Posterior vena cava (tissue), 2 donors: ENCODE measurements around the gene CLDN24. TPM values are rescaled to one million over a fixed set of nuclear protein-coding genes. Genes with fewer than 3 reads are reported as not detected.

ENCODE experiments used
- DNase-seq: peaks from one replicate; pipeline ENCODE4 v3.0.0-alpha.2; 2020; ENCODE audit warnings: low spot score
- intact Hi-C, 2 donors: fragments of 100-400 bp; cut with DNase I; formaldehyde crosslinking; loops; one replicate each; pipeline versions ENCODE4 v1.14.1 to v1.14.2; 2022 to 2023
- total RNA-seq, 2 donors: library from RNA; stranded (reverse); fragmentation: NEBNext Ultra II Directional; extraction: Animal tissue kit (Norgen Biotek cat#: 25700); gene quantifications; one replicate each; pipeline ENCODE4 v1.2.1, GENCODE V29; 2021
- donor health status: DM: yes; HTN: yes; CAD: no.
- donor health status: DM: yes; HTN: yes; CAD: no.

Gene CLDN24
- total RNA-seq, 2 donors from 2014 or later: not detected

GRCh38 chr4:183348706-183349659 is 26.8 kb upstream of the CLDN24 start:
- DNase-seq: peak; percentile 50
- intact Hi-C loops: no loop called here

GRCh38 chr4:183348136-183348535 is 25.9 kb upstream of the CLDN24 start:
- DNase-seq: peak; percentile 60
- intact Hi-C loops: no loop called here

DNA sequence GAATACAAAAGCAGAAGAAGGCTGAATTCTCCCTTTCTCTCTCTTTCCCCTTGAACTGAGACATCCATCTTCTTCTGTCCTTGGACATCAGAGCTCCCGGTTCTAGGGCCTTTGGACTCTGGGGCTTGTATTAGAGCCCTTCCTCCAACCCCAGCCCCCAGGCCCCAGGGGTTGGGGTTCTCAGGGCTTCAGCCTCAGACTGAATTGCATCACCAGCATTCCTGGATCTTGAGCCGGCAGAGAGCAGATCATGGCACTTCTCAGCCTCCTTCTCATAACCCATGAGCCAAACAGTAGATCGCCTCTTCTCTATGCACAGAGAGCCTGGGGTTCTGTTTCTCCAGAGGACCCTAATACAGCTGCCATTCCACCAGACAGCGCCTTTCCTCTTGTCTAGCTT is 25.3 kb upstream of the CLDN24 start:
- intact Hi-C loops: no loop called here
- DNase-seq: peak; percentile 23

GRCh38 chr4:183347146-183347545 is 24.9 kb upstream of the CLDN24 start:
- intact Hi-C loops: no loop called here
- peak; percentile 68 for DNase-seq

GRCh38 chr4:183345261-183345660 is 23.0 kb upstream of the CLDN24 start:
- peak; percentile 44 for DNase-seq
- intact Hi-C loops: no loop called here

DNA sequence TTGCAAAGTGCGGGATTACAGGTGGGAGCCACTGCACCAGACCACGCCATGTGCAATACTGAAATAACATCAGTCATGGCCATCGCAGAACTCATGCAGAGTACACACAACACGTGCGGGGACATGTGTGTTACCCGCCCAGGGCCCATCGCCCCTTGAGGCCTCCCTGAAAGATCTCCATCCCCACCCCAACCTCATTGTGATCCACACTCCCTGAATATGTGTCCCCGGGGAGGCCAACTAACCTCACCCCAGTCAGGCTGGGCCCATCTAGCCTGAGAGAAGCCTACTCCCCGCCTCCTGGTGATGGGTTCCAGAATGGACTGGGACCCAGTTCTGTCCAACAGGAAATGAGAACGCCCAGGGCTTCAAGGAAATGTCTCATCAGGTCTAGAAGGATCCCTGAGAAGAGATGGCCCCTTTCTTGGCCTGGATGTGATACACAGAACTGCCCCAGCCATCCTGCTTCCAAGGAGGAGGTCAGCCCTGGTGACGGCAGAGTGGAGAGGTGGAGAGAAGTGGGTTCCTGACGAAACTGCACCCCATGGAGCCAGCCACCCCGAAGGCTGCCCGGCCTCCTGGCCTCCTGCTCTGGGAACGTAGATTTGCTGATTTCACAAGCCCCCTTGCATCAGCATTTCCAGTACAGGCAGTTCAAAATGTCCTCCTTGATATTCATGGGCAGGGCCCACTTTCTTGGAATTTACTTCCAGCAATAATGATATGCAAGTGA is 22.5 kb upstream of the CLDN24 start:
- peak; percentile 72 for DNase-seq
- intact Hi-C loops: no loop called here

- peak; percentile 73 for DNase-seq
These were observed 21.5 kb upstream of the CLDN24 start for GRCh38 chr4:183343730-183344129.

GRCh38 chr4:183342541-183343533 is 20.6 kb upstream of the CLDN24 start:
- intact Hi-C loops: loop anchor here in 1 of 2 donors (1.0 kb wide), 1 partner anchor 28 kb away; no protein-coding TSS in a partner anchor
- DNase-seq: peak; percentile 76

More at GRCh38 chr4:183343730-183344129, 21.5 kb upstream of the CLDN24 start:
- intact Hi-C loops: loop anchor here in 1 of 2 donors (1.0 kb wide), 1 partner anchor 28 kb away; no protein-coding TSS in a partner anchor

DNA sequence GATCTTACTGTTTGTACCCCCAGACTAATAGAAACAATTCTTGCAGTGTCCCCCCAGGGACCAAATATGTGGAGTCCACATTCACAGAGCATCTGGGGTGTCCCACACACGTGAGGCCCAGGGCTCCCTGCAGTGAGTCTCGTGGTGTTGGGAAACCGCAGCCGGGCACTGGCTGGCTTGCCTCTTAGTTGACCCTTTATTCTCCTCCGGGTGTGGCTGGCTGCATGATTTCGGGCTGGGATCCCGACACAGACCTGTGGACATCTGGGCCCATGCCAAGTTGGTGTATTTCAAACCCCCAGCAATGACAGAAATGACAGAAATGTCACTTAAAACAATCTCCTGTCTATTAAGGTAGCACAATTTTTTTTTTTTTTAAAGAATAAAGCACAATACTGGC is 15.6 kb upstream of the CLDN24 start:
- intact Hi-C loops: no loop called here
- DNase-seq: peak; percentile 49

DNA sequence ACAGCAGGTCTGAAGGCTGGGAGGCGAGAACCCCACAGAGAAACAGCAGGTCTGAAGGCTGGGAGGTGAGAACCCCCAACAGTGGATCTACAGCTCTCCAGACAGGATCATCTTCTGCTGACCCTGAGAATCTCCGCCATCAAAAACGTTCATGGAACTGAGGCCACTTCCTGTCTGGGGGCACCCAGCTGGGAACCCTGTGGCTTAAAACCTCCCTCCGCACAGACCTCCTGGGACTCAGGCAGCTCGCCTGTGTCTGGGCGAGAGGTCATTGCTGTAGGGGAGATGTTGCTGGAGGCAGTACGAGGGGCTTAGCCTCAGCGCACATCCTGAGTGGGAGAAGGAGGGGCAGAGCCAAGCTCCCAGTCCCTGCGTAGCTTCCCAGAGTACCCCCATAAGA is 15.1 kb upstream of the CLDN24 start:
- DNase-seq: peak; percentile 43
- intact Hi-C loops: no loop called here

- intact Hi-C loops: no loop called here
- DNase-seq: peak; percentile 31
These were observed 13.2 kb upstream of the CLDN24 start for GRCh38 chr4:183335369-183335940.

GRCh38 chr4:183333983-183334382 is 11.8 kb upstream of the CLDN24 start:
- intact Hi-C loops: no loop called here
- peak; percentile 24 for DNase-seq

GRCh38 chr4:183333202-183333601 is 11.0 kb upstream of the CLDN24 start:
- DNase-seq: peak; percentile 46
- intact Hi-C loops: no loop called here

DNA sequence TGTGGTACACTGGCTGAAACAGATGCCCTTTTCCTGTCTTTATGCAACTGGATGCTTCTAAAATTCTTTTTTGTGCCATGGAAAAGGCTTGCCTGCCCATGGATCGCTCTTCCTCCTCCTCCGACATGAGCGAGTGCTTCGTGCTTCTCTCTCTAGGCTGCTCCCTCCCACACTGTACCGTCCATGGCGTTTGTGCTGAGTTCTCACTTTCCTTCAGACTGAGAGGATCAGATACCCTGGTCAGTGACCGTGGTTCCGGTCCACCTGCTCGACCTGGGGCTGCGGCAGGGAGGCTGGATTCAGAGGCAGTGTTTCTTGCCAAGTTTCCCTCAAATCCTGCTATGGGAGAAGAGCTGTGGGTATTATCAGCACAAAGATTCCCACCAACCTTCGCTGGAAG is 10.2 kb upstream of the CLDN24 start:
- intact Hi-C loops: no loop called here
- peak; percentile 52 for DNase-seq

GRCh38 chr4:183330841-183331240 is 8.6 kb upstream of the CLDN24 start:
- no peak for DNase-seq
- intact Hi-C loops: no loop called here

DNA sequence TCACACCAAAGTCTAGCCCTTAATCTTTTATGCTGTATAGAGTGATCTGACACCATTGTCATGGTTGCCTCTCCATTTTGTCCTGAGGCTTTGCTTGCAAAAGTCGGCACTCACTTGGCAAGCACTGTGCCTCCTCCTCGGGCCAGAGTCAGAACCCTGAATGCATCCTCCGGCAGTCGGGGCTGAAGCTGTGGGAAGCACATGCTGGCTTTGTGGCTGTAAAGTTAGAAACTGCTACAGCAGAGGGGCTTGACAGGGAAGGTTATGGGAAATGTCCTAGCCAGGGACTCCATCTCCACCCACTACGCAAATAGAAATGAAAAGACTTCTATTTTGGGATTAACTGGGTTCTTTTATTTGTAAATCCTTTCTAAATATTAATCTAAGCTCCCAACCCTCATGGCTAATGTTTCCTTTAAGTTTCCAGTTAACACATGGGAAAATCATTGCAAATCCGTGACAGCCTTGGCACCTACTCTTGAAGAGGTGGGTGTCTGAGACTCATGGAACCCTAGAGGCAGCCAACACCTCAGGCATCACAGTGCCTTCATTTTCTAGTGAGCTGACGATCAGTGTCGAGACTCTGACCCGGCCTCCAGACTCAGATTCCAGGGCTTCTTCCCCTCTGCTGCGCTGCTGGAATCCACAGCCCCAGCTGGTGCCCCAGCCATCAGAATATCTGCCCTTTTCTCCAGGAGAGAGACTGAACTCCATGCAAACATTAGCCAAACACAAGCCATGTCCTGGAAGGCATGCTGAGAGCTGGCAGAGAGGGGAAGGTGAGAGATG is 7.9 kb upstream of the CLDN24 start:
- DNase-seq: peak; percentile 31
- intact Hi-C loops: no loop called here

DNA sequence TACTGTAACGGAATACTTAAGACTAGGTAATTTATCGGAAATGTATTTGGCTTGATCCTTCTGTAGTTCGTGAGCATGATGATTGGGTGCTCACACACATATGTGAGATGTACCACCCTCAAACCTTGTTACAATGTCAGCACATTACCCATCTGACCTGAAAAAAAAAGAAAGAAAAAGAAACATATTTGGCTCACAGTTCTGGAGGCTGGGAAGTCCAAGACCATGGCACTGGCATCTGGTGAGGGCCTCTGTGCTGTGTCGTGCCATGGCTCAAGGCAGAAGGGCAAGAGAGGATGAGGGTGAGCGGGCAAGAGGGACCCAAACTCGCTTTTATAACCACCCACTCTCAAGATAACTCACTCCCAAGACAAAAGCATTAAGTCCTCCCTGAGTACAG is 7.0 kb upstream of the CLDN24 start:
- DNase-seq: no peak
- intact Hi-C loops: no loop called here

GRCh38 chr4:183328832-183329231 is 6.6 kb upstream of the CLDN24 start:
- no peak for DNase-seq
- intact Hi-C loops: no loop called here
